LNCAP (cell line): ENCODE results near the gene DDX59.

Experiments
- CTCF ChIP-seq: fragments of 450-650 bp; IDR thresholded peaks from 2 replicates; pipeline ENCODE4 v1.5.1; 2017; ENCODE audit warnings: mild to moderate bottlenecking

DDX59 gene

GRCh38 chr1:200681231-200681630 is 11.5 kb upstream of the DDX59 start:
- no peak for TF ChIP-seq CTCF

DNA sequence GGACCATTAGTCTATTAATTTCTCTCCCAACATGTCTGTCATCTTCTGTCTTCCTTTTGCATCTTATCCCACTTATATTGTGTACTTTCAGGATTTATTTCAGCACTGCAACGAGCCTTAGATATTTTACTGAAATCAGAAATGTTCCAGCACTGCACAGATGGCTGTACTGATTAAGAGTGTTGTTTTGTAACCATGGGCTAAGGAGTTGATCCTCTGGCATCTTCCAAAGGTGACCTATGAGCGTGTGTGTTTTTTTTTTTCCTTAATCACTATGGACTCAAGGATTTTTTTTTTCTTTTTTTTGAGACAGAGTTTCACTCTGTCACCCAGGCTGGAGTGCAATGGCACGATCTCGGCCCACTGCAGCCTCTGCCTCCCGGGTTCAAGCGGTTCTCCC is 7.1 kb upstream of the DDX59 start:
- no peak for TF ChIP-seq CTCF

GRCh38 chr1:200675588-200675852 is 5.8 kb upstream of the DDX59 start:
- no peak for TF ChIP-seq CTCF

GRCh38 chr1:200674838-200675587 is 5.3 kb upstream of the DDX59 start:
- TF ChIP-seq CTCF = no peak

- no peak for TF ChIP-seq CTCF
These were observed 4.5 kb upstream of the DDX59 start for GRCh38 chr1:200673952-200674823.

DNA sequence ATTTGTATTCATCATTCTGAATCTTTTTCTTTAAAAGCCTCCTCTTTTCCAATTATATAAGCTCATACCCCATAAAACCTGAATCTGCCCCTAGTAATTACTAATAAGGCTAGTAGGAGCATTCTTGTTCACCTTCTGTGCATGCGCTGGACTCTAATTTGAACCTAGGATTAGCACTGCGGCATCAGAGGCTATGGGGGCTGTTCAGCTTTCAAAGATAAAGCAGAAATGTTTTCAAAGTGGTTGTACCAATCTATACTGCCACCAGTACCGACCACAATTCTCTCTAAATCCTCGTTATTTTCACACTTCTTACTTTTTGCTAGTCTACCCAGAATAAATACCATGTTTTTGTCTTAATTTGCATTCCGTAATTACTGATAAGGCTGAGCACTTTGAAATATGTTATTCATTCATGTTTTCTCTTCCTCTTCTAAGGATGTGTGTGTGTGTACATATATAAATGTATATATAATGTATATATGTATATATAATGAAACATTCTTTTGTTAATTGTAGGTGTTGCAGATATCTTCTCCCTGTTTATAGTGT is 1.6 kb upstream of the DDX59 start:
- TF ChIP-seq CTCF = no peak

DNA sequence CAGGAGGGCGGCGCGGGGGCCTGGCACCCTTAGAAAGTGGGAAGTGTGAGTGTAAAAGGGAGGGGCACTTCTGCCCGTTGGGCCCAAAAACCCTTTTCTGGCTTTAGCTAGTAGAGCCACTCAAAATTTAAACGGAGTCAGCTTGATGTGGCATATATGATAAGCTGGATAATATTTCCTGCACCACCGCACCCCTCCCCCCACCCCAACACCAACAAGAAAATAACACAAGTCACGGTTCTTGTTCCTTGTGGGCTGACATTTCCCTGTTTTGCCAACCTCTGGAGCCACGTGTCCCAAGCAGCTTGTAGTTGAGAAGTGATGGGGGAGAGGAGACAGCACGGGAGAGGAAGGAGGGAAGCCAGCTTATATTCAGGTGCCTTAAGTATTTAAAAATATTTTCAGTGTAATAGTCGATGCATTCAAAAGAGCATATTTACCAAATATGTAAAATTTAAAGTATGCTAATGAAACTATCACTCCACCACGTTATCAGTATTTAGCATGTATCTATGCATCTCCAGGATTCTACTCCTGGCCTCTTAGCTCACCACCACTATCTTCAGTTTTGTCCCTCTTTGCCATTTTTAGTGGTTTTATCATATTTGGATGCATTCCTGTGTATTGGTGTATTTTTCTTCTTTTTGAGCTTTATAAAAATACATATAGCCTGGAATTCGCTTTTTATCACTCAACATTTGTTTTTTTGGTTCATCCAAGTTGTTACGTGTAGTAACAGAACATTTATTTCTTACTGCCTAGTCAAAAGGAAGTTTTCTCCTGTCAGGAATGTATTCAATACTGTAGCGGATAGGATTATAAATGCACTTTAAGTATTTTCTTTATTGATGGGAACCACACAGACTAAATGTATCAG is 773 bp upstream of the DDX59 start:
- no peak for TF ChIP-seq CTCF
